ENCODE measurements around the gene MAD1L1. TPM values are rescaled to one million over a fixed set of nuclear protein-coding genes. Genes with fewer than 3 reads are reported as not detected.
"Not testable (repeated sequence)": the region's sequence is repeated elsewhere in the genome, so short reads cannot be mapped to it uniquely, and the experiment has no call there.

MAD1L1 gene
- polyA plus RNA-seq, 6 donors from 2014 or later: 109 to 209 (median 158) TPM

GRCh38 chr7:2165239-2165609, 67.5 kb downstream of the MAD1L1 start:
- Mint-ChIP-seq H3K27me3 (no peaks in the 10 kb centered on the region), H3K27ac (peak overlapping the region in 3 of 6 donors; percentile 7 to 92 (median 28)), H3K4me1 (peaks cover 12% of the 10 kb centered on the region in 3 donors), H3K4me3 (peak overlapping the region in 1 of 8 donors; percentile 4), H3K9me3 (no peaks in the 10 kb centered on the region), H3K36me3 (peaks cover 0 to 5% of the 10 kb centered on the region in 2 donors)
- DNase-seq: no peak
- ATAC-seq (ENCODE audit: low read depth in 2 of 2): no peak

DNA sequence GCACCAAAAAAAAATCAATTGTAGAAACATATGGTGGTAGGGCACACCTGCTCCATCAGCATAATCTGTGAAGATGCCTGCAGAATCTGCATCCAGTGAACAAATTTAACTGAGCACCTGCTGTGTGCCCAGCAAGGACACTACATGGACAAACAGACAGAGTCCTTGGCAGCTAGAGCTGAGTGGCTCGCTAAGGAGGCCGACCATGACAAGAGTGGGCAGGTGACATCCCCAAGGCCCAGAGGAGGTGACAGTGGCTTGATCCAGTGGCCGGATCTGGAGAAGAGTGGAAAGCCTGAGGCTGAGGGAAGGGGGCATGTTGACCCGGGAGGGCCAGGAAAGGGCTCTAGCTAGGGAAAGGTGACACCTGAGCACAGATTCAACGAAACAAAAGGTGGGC, 68.1 kb downstream of the MAD1L1 start:
- Mint-ChIP-seq H3K36me3 (peaks cover 0 to 5% of the 10 kb centered on the region in 2 donors), H3K4me3 (peak overlapping the region in 1 of 8 donors; percentile 78), H3K27ac (peak overlapping the region in 4 of 6 donors; percentile 28 to 81 (median 60)), H3K4me1 (peaks cover 12% of the 10 kb centered on the region in 3 donors), H3K9me3 (no peaks in the 10 kb centered on the region), H3K27me3 (no peaks in the 10 kb centered on the region)
- DNase-seq (no peak), ATAC-seq (ENCODE audit: low read depth in 2 of 2) (no peak)

- H3K27me3 Mint-ChIP-seq: no peaks in the 10 kb centered on the region
- no peaks in the 10 kb centered on the region for H3K9me3 Mint-ChIP-seq
- peaks cover 0 to 5% of the 10 kb centered on the region in 2 donors for H3K36me3 Mint-ChIP-seq
- no peak overlapping the region for H3K4me3 Mint-ChIP-seq
- ATAC-seq (ENCODE audit: low read depth in 2 of 2): no peak
- H3K4me1 Mint-ChIP-seq: peaks cover 12 to 18% (median 17%) of the 10 kb centered on the region in 3 donors
- no peak for DNase-seq
- H3K27ac Mint-ChIP-seq: no peak overlapping the region
Measured at GRCh38 chr7:2163600-2164555, 68.9 kb downstream of the MAD1L1 start.

- H3K36me3 Mint-ChIP-seq: peaks cover 0 to 5% of the 10 kb centered on the region in 2 donors
- H3K4me3 Mint-ChIP-seq: no peak overlapping the region
- no peak for ATAC-seq (ENCODE audit: low read depth in 2 of 2)
- H3K27ac Mint-ChIP-seq: no peak overlapping the region
- peaks cover 12 to 22% (median 18%) of the 10 kb centered on the region in 3 donors for H3K4me1 Mint-ChIP-seq
- no peak for DNase-seq
- no peaks in the 10 kb centered on the region for H3K27me3 Mint-ChIP-seq
- no peaks in the 10 kb centered on the region for H3K9me3 Mint-ChIP-seq
Measured at GRCh38 chr7:2162959-2163358, 69.8 kb downstream of the MAD1L1 start.

DNA sequence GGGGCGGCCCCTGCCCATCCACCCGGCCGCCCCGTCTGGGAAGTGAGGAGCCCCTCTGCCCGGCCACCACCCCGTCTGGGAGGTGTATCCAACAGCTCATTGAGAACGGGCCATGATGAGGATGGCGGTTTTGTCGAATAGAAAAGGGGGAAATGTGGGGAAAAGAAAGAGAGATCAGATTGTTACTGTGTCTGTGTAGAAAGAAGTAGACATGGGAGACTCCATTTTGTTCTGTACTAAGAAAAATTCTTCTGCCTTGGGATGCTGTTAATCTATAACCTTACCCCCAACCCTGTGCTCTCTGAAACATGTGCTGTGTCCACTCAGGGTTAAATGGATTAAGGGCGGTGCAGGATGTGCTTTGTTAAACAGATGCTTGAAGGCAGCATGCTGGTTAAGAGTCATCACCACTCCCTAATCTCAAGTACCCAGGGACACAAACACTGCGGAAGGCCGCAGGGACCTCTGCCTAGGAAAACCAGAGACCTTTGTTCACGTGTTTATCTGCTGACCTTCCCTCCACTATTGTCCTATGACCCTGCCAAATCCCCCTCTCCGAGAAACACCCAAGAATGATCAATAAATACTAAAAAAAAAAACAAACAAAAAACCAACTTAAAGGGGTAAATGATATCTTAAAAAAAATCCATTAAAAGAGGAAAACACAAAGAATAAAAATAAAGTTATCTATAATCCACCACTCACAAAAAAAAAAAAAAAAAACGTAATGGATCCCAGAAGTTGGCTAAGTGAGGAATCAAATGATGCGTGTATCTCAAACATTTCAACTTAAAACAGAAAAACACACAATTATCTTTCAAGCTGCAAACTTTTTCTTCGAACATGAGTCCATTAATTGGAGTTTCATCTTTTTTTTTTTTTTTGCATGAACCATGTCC, 70.5 kb downstream of the MAD1L1 start:
- ATAC-seq (ENCODE audit: low read depth in 2 of 2); H3K9me3 Mint-ChIP-seq; DNase-seq; H3K27me3 Mint-ChIP-seq; H3K4me3 Mint-ChIP-seq; H3K36me3 Mint-ChIP-seq: not testable (repeated sequence)
- peaks cover 12 to 23% (median 18%) of the 10 kb centered on the region in 3 donors for H3K4me1 Mint-ChIP-seq
- peak overlapping the region in 1 of 6 donors; percentile 64 for H3K27ac Mint-ChIP-seq

DNA sequence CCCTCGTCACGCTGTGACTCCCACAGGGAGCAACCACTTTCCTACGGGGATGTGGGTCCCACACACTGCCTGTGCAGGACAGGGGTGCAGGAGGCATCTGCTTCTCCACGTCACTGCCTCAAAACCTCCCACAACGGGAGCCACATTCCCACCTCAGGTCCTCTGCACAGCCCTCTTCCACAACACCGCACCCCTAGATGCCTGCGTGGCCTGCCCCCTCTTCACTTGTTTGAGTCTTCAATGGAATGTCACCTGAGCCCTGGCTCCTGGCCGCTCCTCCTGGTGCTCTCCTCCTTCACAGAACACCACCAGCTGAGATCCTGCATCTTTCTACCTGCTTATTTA, 73.6 kb downstream of the MAD1L1 start:
- no peaks in the 10 kb centered on the region for H3K9me3 Mint-ChIP-seq
- H3K36me3 Mint-ChIP-seq: peaks cover 5 to 11% of the 10 kb centered on the region in 2 donors
- peaks cover 0 to 11% (median 6%) of the 10 kb centered on the region in 3 donors for H3K4me1 Mint-ChIP-seq
- ATAC-seq (ENCODE audit: low read depth in 2 of 2) (no peak), DNase-seq (no peak)
- H3K27me3 Mint-ChIP-seq: no peaks in the 10 kb centered on the region
- no peak overlapping the region for H3K4me3 Mint-ChIP-seq
- peak overlapping the region in 4 of 6 donors; percentile 12 to 84 (median 41) for H3K27ac Mint-ChIP-seq

- H3K27me3 Mint-ChIP-seq: no peaks in the 10 kb centered on the region
- ATAC-seq (ENCODE audit: low read depth in 2 of 2): no peak
- peak overlapping the region in 1 of 8 donors; percentile 15 for H3K4me3 Mint-ChIP-seq
- H3K27ac Mint-ChIP-seq: peak overlapping the region in 2 of 6 donors; percentile 12 to 28
- no peak for DNase-seq
- H3K9me3 Mint-ChIP-seq: no peaks in the 10 kb centered on the region
- peaks cover 1 to 12% (median 11%) of the 10 kb centered on the region in 3 donors for H3K4me1 Mint-ChIP-seq
- H3K36me3 Mint-ChIP-seq: peaks cover 6 to 11% of the 10 kb centered on the region in 2 donors
Measured at GRCh38 chr7:2158331-2159175, 74.2 kb downstream of the MAD1L1 start.

GRCh38 chr7:2157473-2158279, 75.1 kb downstream of the MAD1L1 start:
- H3K36me3 Mint-ChIP-seq: peaks cover 8 to 11% of the 10 kb centered on the region in 2 donors
- H3K9me3 Mint-ChIP-seq: no peaks in the 10 kb centered on the region
- H3K27me3 Mint-ChIP-seq: no peaks in the 10 kb centered on the region
- ATAC-seq (ENCODE audit: low read depth in 2 of 2) (no peak), DNase-seq (no peak)
- no peak overlapping the region for H3K27ac Mint-ChIP-seq
- no peak overlapping the region for H3K4me3 Mint-ChIP-seq
- H3K4me1 Mint-ChIP-seq: peaks cover 5 to 14% (median 11%) of the 10 kb centered on the region in 3 donors

DNA sequence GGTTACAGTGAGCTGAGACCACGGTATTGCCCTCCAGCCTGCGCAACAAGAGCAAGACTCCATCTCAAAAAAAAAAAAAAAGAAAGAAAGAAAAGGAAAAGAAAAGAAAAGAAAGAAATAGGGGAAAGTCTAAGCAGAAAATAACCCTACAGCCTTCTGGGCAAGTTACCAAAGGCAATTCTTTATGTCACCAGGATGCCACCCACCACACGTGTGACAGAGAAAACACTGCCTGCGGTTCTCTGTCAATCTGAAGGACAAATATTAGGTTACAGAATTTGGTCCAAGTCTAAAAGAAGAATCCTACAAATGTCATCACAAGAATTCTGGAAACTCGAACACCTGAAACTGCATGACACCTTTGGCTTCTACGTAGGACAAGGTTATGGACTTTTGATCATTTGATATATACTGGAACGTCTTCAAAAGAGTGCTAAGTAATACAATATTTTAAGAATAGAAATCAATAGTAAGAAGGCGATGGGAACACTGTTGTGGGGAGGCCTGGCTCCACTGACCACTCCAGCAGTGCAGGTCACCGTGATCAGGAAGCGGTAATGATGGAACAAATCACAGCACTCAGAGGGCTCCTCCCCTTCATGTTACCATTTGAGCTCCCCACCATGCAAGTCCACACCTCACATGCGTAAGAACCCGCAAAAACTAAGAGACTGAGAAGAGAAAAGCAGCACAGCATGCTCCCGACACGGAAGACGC, 75.8 kb downstream of the MAD1L1 start:
- ATAC-seq (ENCODE audit: low read depth in 2 of 2) (no peak), DNase-seq (no peak)
- peak overlapping the region in 2 of 6 donors; percentile 81 to 82 for H3K27ac Mint-ChIP-seq
- H3K36me3 Mint-ChIP-seq: peaks cover 7 to 11% of the 10 kb centered on the region in 2 donors
- no peaks in the 10 kb centered on the region for H3K9me3 Mint-ChIP-seq
- peaks cover 5 to 14% (median 11%) of the 10 kb centered on the region in 3 donors for H3K4me1 Mint-ChIP-seq
- H3K4me3 Mint-ChIP-seq: no peak overlapping the region
- no peaks in the 10 kb centered on the region for H3K27me3 Mint-ChIP-seq

- Mint-ChIP-seq H3K9me3 (no peaks in the 10 kb centered on the region), H3K27ac (peak overlapping the region in 3 of 6 donors; percentile 31 to 53 (median 47)), H3K27me3 (no peaks in the 10 kb centered on the region), H3K4me3 (no peak overlapping the region), H3K4me1 (peaks cover 8 to 14% (median 11%) of the 10 kb centered on the region in 3 donors), H3K36me3 (peaks cover 7 to 11% of the 10 kb centered on the region in 2 donors)
- ATAC-seq (ENCODE audit: low read depth in 2 of 2): no peak
- no peak for DNase-seq
Measured at GRCh38 chr7:2154831-2155230, 77.9 kb downstream of the MAD1L1 start.

DNA sequence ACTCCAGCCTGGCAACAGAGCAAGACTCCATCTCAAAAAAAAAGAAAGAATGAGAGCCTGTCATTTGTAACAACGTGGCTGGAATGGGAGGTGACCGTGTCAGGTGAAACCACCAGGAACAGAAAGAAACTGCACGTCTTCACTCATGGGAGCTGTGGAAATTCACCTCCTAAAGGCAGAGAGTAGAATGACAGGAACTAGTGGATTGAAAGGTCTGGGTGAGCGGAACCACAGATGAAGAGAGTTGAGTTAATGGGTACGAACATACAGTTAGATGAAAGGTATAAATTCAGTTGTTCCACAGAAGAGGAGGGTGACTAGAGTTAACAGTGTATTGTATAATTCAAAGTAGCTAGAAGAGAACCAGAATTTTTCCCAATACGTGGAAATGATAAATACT, 78.6 kb downstream of the MAD1L1 start:
- ATAC-seq (ENCODE audit: low read depth in 2 of 2): no peak
- H3K4me1 Mint-ChIP-seq: peaks cover 6 to 10% (median 8%) of the 10 kb centered on the region in 3 donors
- peaks cover 7 to 11% of the 10 kb centered on the region in 2 donors for H3K36me3 Mint-ChIP-seq
- H3K4me3 Mint-ChIP-seq: no peak overlapping the region
- H3K9me3 Mint-ChIP-seq: no peaks in the 10 kb centered on the region
- no peaks in the 10 kb centered on the region for H3K27me3 Mint-ChIP-seq
- H3K27ac Mint-ChIP-seq: peak overlapping the region in 1 of 6 donors; percentile 42
- DNase-seq: no peak

Measured in naive B cell (primary cell).